ENCODE measurements around the gene CHCT1. TPM values are rescaled to one million over a fixed set of nuclear protein-coding genes. Genes with fewer than 3 reads are reported as not detected.
"Not testable (repeated sequence)": the region's sequence is repeated elsewhere in the genome, so short reads cannot be mapped to it uniquely, and the experiment has no call there.

The CHCT1 gene
- total RNA-seq (2022) (not detected in 2 replicates), Bru-seq, nascent RNA (not detected), BruChase-seq, experiment 1, labeled RNA remaining after a 6-hour chase (not detected), BruChase-seq, experiment 2, labeled RNA remaining after a 2-hour chase (percentile 8 among the genes with signal in this experiment)
- long read RNA-seq = 0 reads

DNA sequence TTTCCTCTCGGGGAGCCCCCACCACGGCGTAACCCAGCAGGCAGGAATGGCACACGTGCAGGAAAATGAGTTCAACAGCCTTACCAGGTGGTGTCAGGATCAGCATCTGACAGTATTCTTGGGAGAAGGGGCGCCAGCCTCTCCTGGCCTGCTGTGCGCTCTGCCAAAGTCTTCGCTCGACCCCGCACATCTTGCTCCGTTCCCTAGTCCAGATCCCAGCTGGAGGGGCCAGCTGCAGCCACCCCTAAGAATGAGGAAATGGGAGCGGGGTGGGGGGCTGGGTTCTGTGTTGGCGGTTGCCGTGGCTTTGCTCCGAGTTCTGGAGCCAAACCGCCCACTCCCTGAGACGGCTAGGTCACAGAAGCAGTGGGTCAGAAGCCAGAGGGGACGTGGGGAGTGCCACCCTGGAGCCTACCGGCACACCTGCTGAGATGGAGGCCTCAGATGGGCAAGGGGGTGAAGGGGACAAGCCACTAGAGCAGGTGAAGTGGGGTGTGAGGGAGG, at the start of gene CHCT1:
TSS of gene CHCT1 (plus strand) at position 328 of the 504 bp plus-strand sequence. CDS start at position 432, 104 bp downstream.
- Mint-ChIP-seq H3K4me1 (ENCODE audit: low read depth, unreplicated experiment) (no peaks in the 10 kb centered on the region), H3K36me3 (ENCODE audit: insufficient read depth, unreplicated experiment) (no peaks in the 10 kb centered on the region), H3K27ac (ENCODE audit: unreplicated experiment) (no peak within 1 kb of the TSS), H3K27me3 (ENCODE audit: unreplicated experiment) (no peaks in the 10 kb centered on the region), H3K4me3 (ENCODE audit: low read depth, unreplicated experiment) (peak within 1 kb of the TSS; percentile 67), H3K9me3 (ENCODE audit: low read depth, unreplicated experiment) (no peaks in the 10 kb centered on the region)
- TF ChIP-seq, protein P1, sequence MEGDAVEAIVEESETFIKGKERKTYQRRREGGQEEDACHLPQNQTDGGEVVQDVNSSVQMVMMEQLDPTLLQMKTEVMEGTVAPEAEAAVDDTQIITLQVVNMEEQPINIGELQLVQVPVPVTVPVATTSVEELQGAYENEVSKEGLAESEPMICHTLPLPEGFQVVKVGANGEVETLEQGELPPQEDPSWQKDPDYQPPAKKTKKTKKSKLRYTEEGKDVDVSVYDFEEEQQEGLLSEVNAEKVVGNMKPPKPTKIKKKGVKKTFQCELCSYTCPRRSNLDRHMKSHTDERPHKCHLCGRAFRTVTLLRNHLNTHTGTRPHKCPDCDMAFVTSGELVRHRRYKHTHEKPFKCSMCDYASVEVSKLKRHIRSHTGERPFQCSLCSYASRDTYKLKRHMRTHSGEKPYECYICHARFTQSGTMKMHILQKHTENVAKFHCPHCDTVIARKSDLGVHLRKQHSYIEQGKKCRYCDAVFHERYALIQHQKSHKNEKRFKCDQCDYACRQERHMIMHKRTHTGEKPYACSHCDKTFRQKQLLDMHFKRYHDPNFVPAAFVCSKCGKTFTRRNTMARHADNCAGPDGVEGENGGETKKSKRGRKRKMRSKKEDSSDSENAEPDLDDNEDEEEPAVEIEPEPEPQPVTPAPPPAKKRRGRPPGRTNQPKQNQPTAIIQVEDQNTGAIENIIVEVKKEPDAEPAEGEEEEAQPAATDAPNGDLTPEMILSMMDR (IDR thresholded peaks at IDR 0.05; ENCODE audit: unreplicated experiment) = no peak
- intact Hi-C loops (cut with micrococcal nuclease; ENCODE audit: unreplicated experiment) = no loop called here
- CTCF ChIA-PET = no interaction called here
- no peak for DNase-seq
- no TSS peak for BruUV-seq (replicated peaks)

DNA sequence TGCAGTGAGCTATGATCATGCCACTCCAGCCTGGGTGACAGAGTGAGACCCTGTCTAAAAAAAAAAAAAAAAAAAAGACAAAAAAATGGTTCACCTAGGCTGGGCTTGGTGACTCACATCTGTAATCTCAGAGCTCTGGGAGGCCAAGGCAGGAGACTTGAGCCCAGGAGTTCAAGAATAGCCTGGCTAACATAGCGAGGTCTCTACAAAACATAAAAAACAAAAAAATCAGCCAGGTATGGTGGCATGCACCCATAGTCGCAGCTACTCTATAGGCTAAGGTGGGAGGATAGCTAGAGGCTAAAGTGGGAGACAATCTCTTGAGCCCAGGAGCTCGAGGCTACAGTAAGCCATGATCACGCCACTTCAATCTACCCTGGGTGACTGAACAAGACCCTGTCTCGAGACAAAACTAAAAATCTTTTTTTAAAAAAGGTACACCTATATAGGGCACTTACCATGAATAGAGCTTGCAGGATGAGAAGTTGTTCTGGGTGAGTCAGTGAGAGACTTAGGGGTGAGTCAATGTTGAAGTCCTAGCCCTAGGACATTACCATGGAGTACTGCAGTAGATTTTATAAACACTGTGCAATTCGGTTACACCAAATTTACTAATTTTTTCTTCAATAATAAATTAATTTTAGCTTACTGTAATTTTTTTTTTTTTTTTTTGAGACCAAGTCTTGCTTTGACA, 49.4 kb upstream of the CHCT1 start:
- Mint-ChIP-seq H3K4me3 (ENCODE audit: low read depth, unreplicated experiment) (no peak overlapping the region), H3K27me3 (ENCODE audit: unreplicated experiment) (no peaks in the 10 kb centered on the region), H3K4me1 (ENCODE audit: low read depth, unreplicated experiment) (peaks cover 18% of the 10 kb centered on the region), H3K27ac (ENCODE audit: unreplicated experiment) (no peak overlapping the region), H3K9me3 (ENCODE audit: low read depth, unreplicated experiment) (no peaks in the 10 kb centered on the region), H3K36me3 (ENCODE audit: insufficient read depth, unreplicated experiment) (no peaks in the 10 kb centered on the region)
- DNase-seq = no peak
- intact Hi-C loops (cut with micrococcal nuclease; ENCODE audit: unreplicated experiment) = loop anchor here (10.0 kb wide), 1 partner anchor 118 kb away; no protein-coding TSS in a partner anchor
- CTCF ChIA-PET = interaction anchor here (0.6 to 1.0 kb wide), 4 partner anchors 60 to 1958 kb away, joined by 3 to 5 read pairs (median 4); no protein-coding TSS in a partner anchor
- TF ChIP-seq, protein P1 (IDR thresholded peaks at IDR 0.05; ENCODE audit: unreplicated experiment) = no peak
- BruUV-seq (replicated peaks) = no TSS peak

DNA sequence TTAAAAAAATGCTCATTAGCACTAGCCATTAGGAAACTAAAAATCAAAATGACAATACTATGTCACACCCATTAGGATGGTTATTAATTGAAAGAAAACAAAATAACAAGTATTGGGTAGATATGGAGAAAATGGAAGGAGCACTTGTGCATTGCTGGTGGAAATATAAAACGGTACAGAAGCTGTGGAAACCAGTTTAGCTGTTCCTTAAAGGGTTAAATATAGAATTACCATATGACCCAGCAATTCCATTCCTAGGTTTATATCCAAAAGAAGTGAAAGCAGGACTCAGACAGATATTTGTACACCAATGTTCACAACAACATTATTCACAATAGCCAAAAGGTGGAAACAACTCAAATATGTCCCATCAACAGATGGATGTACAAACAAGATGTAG, 44.1 kb upstream of the CHCT1 start:
- H3K4me3 Mint-ChIP-seq (ENCODE audit: low read depth, unreplicated experiment); H3K4me1 Mint-ChIP-seq (ENCODE audit: low read depth, unreplicated experiment); DNase-seq; BruUV-seq (replicated peaks); H3K36me3 Mint-ChIP-seq (ENCODE audit: insufficient read depth, unreplicated experiment); H3K9me3 Mint-ChIP-seq (ENCODE audit: low read depth, unreplicated experiment); H3K27me3 Mint-ChIP-seq (ENCODE audit: unreplicated experiment); CTCF ChIA-PET; H3K27ac Mint-ChIP-seq (ENCODE audit: unreplicated experiment): not testable (repeated sequence)
- intact Hi-C loops (cut with micrococcal nuclease; ENCODE audit: unreplicated experiment) = loop anchor here (10.0 kb wide), 1 partner anchor 123 kb away; no protein-coding TSS in a partner anchor

DNA sequence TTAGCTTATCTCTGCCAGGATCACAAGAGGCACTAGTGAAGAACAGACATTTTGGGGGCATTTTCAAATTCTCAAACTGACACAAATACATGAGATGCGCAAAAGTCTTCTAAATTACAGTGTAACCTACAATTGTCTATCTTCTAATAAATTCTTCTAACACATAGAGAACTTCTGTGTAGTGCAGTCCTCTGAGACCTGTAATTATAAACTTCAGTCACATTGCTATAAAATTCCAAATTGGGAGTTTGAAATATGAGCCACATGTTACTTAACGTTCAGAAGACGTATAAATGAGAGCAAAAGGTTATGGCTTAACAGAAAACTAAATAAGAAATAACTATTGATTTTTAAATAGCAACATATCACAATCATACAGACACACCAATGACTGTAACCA, 42.8 kb upstream of the CHCT1 start:
- H3K36me3 Mint-ChIP-seq (ENCODE audit: insufficient read depth, unreplicated experiment); H3K4me1 Mint-ChIP-seq (ENCODE audit: low read depth, unreplicated experiment); H3K27ac Mint-ChIP-seq (ENCODE audit: unreplicated experiment); DNase-seq; BruUV-seq (replicated peaks); CTCF ChIA-PET; H3K4me3 Mint-ChIP-seq (ENCODE audit: low read depth, unreplicated experiment); H3K9me3 Mint-ChIP-seq (ENCODE audit: low read depth, unreplicated experiment); H3K27me3 Mint-ChIP-seq (ENCODE audit: unreplicated experiment): not testable (repeated sequence)
- intact Hi-C loops (cut with micrococcal nuclease; ENCODE audit: unreplicated experiment) = loop anchor here (10.0 kb wide), 1 partner anchor 125 kb away; no protein-coding TSS in a partner anchor

DNA sequence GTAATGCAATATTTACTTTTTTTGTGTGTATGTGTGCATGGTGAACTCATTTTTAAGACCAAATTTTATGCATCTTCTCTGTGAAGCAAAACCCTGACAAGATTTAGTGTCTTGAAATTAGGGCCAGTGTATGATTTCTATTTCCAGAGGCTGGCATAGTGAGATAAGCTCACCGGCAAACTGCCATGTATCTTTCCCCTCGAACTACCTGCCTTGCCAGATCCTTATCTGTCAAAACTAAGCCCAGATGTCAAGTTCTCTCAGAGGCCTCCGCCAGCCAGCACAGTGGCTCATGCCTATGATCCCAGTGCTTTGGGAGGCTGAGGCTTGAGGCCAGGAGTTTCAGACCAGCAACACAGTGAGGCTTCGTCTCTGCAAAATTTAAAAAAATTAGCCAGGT, 40.3 kb upstream of the CHCT1 start:
- Mint-ChIP-seq H3K4me1 (ENCODE audit: low read depth, unreplicated experiment) (peaks cover 11% of the 10 kb centered on the region), H3K27ac (ENCODE audit: unreplicated experiment) (no peak overlapping the region), H3K4me3 (ENCODE audit: low read depth, unreplicated experiment) (no peak overlapping the region), H3K36me3 (ENCODE audit: insufficient read depth, unreplicated experiment) (no peaks in the 10 kb centered on the region), H3K9me3 (ENCODE audit: low read depth, unreplicated experiment) (no peaks in the 10 kb centered on the region), H3K27me3 (ENCODE audit: unreplicated experiment) (no peaks in the 10 kb centered on the region)
- BruUV-seq (replicated peaks) = no TSS peak
- CTCF ChIA-PET = interaction anchor here (1.5 kb wide), 1 partner anchor 10 kb away, joined by 3 read pairs; the partner anchor contains the start of gene USP32
- intact Hi-C loops (cut with micrococcal nuclease; ENCODE audit: unreplicated experiment) = no loop called here
- TF ChIP-seq, protein P1 (IDR thresholded peaks at IDR 0.05; ENCODE audit: unreplicated experiment) = no peak
- no peak for DNase-seq

Measured in Calu3 (cell line).